Glutamatergic neuron (in vitro differentiated cells): Measurements from ENCODE around the gene HOXD12. TPM values are rescaled to one million over a fixed set of nuclear protein-coding genes. Genes with fewer than 3 reads are reported as not detected.

Experiments
- DNase-seq: peaks from one replicate; pipeline ENCODE4 v3.0.0; 2022
- H3K27ac Mint-ChIP-seq: one replicate; pipeline ENCODE4 v1.8.0; 2020; ENCODE audit warnings: mild to moderate bottlenecking, mixed read lengths, inconsistent platforms; ENCODE audit not compliant: unreplicated experiment
- H3K27me3 Mint-ChIP-seq: one replicate; pipeline ENCODE4 v1.8.0; 2020; ENCODE audit warnings: mild to moderate bottlenecking, moderate library complexity, mixed read lengths, inconsistent platforms; ENCODE audit not compliant: unreplicated experiment
- H3K36me3 Mint-ChIP-seq: one replicate; pipeline ENCODE4 v1.8.0; 2020; ENCODE audit warnings: mild to moderate bottlenecking, mixed read lengths, inconsistent platforms; ENCODE audit not compliant: unreplicated experiment
- H3K4me1 Mint-ChIP-seq: one replicate; pipeline ENCODE4 v1.8.0; 2020; ENCODE audit warnings: mild to moderate bottlenecking, low read depth, mixed read lengths, inconsistent platforms; ENCODE audit not compliant: unreplicated experiment
- H3K4me3 Mint-ChIP-seq: one replicate; pipeline ENCODE4 v1.8.0; 2020; ENCODE audit warnings: mild to moderate bottlenecking, mixed read lengths, inconsistent platforms; ENCODE audit not compliant: unreplicated experiment
- H3K9me3 Mint-ChIP-seq: one replicate; pipeline ENCODE4 v1.8.0; 2020; ENCODE audit warnings: mild to moderate bottlenecking, moderate library complexity, mixed read lengths, inconsistent platforms; ENCODE audit not compliant: unreplicated experiment
- CTCF ChIP-seq: fragments of 200-600 bp; sonication (generic); IDR thresholded peaks from one replicate; pipeline ENCODE4 v1.5.0; 2021; ENCODE audit not compliant: partially characterized antibody, unreplicated experiment
- total RNA-seq: library from RNA; stranded (reverse); fragmentation: NEBNext Ultra II Directional; extraction: Animal tissue kit (Norgen Biotek cat#: 25700); gene quantifications from one replicate; pipeline ENCODE4 v1.2.1, GENCODE V29; 2021; ENCODE audit not compliant: unreplicated experiment

Gene HOXD12
- total RNA-seq, 1 donor from 2014 or later: not detected

- TF ChIP-seq CTCF: no peak
- Mint-ChIP-seq H3K9me3 (peaks cover 10% of the 10 kb centered on the region), H3K36me3 (no peaks in the 10 kb centered on the region), H3K4me1 (peaks cover 3% of the 10 kb centered on the region), H3K27ac (no peak overlapping the region), H3K4me3 (no peak overlapping the region), H3K27me3 (peaks cover 47% of the 10 kb centered on the region)
- DNase-seq: no peak
Observed at GRCh38 chr2:176107731-176108181, 8.2 kb downstream of the HOXD12 start.

- peak overlapping the region; percentile 56 for H3K4me3 Mint-ChIP-seq
- H3K27me3 Mint-ChIP-seq: peaks cover 47% of the 10 kb centered on the region
- no peak for DNase-seq
- peaks cover 4% of the 10 kb centered on the region for H3K36me3 Mint-ChIP-seq
- peak; percentile 22 for TF ChIP-seq CTCF
- H3K4me1 Mint-ChIP-seq: peaks cover 3% of the 10 kb centered on the region
- no peak overlapping the region for H3K27ac Mint-ChIP-seq
- H3K9me3 Mint-ChIP-seq: peaks cover 8% of the 10 kb centered on the region
Observed at GRCh38 chr2:176109192-176109901, 9.8 kb downstream of the HOXD12 start.

DNA sequence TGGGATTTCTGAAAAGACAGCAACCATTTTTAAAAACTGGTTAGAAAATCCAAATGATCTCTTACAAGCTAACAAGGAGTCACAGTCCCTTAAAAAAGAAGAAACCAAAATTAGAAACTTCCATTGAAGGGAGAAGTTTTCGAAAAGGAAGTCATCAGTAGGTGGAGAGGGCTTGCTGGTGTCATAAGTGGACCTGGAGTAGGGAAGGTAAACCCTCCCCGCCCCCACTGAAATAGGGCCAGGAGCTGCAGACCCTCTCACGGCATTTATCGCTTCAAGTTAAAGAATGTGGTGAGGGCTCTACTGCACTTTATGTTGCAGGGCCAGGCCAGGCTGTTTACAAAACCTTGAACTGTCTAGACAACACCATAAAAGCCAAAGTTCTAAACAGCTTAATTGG is 10.4 kb downstream of the HOXD12 start:
- no peak for DNase-seq
- peaks cover 8% of the 10 kb centered on the region for H3K9me3 Mint-ChIP-seq
- no peak overlapping the region for H3K27ac Mint-ChIP-seq
- peaks cover 45% of the 10 kb centered on the region for H3K27me3 Mint-ChIP-seq
- H3K4me1 Mint-ChIP-seq: peaks cover 3% of the 10 kb centered on the region
- no peak overlapping the region for H3K4me3 Mint-ChIP-seq
- no peak for TF ChIP-seq CTCF
- peaks cover 4% of the 10 kb centered on the region for H3K36me3 Mint-ChIP-seq

- Mint-ChIP-seq H3K4me1 (peaks cover 3% of the 10 kb centered on the region), H3K4me3 (no peak overlapping the region), H3K27ac (no peak overlapping the region), H3K27me3 (peaks cover 41% of the 10 kb centered on the region), H3K36me3 (peaks cover 4% of the 10 kb centered on the region), H3K9me3 (peaks cover 8% of the 10 kb centered on the region)
- no peak for DNase-seq
- no peak for TF ChIP-seq CTCF
Observed at GRCh38 chr2:176110415-176111308, 11.1 kb downstream of the HOXD12 start.

- peaks cover 4% of the 10 kb centered on the region for H3K36me3 Mint-ChIP-seq
- H3K27me3 Mint-ChIP-seq: peaks cover 40% of the 10 kb centered on the region
- peaks cover 6% of the 10 kb centered on the region for H3K9me3 Mint-ChIP-seq
- H3K4me1 Mint-ChIP-seq: peaks cover 1% of the 10 kb centered on the region
- H3K27ac Mint-ChIP-seq: no peak overlapping the region
- DNase-seq: peak; percentile 81
- no peak overlapping the region for H3K4me3 Mint-ChIP-seq
- peak; percentile 54 for TF ChIP-seq CTCF
Observed at GRCh38 chr2:176111309-176111663, 11.7 kb downstream of the HOXD12 start.
